Trophoblast cell (in vitro differentiated cells and primary cell): ENCODE data around the gene CDH18.

ENCODE experiments used
- DNase-seq, 2 donors: peaks; one replicate each; pipeline ENCODE4 v3.0.0-alpha.2; 2016
- H2AFZ ChIP-seq: 2 replicates; pipeline ENCODE4 v1.6.1; 2013; ENCODE audit warnings: low read length, moderate library complexity, mild to moderate bottlenecking; ENCODE audit not compliant: insufficient read depth, poor library complexity
- H2AK5ac ChIP-seq: 2 replicates; pipeline ENCODE4 v1.6.1; 2013; ENCODE audit warnings: mild to moderate bottlenecking, low read length
- H2BK120ac ChIP-seq: 2 replicates; pipeline ENCODE4 v1.6.1; 2013; ENCODE audit warnings: low read length, mild to moderate bottlenecking, moderate library complexity; ENCODE audit not compliant: insufficient read depth, poor library complexity
- H2BK12ac ChIP-seq: 2 replicates; pipeline ENCODE4 v1.6.1; 2013; ENCODE audit warnings: mild to moderate bottlenecking, low read length, moderate library complexity
- H2BK5ac ChIP-seq: 2 replicates; pipeline ENCODE4 v1.6.1; 2013; ENCODE audit warnings: low read length, low read depth, moderate library complexity, mild to moderate bottlenecking; ENCODE audit not compliant: poor library complexity
- H3K14ac ChIP-seq: 2 replicates; pipeline ENCODE4 v1.6.1; 2013; ENCODE audit warnings: mild to moderate bottlenecking, low read length
- H3K18ac ChIP-seq: 2 replicates; pipeline ENCODE4 v1.6.1; 2013; ENCODE audit warnings: mild to moderate bottlenecking, low read length
- H3K23ac ChIP-seq: 2 replicates; pipeline ENCODE4 v1.6.1; 2013; ENCODE audit warnings: low read length
- H3K27ac ChIP-seq: 2 replicates; pipeline ENCODE4 v1.5.1; 2013; ENCODE audit warnings: low read depth, mild to moderate bottlenecking, inconsistent platforms, low read length, moderate library complexity
- H3K27me3 ChIP-seq: 2 replicates; pipeline ENCODE4 v1.6.1; 2013; ENCODE audit warnings: inconsistent platforms, mild to moderate bottlenecking, low read length, moderate library complexity; ENCODE audit not compliant: insufficient read depth
- H3K36me3 ChIP-seq, 2 experiments: 1 replicate in 1 of 2; 2 replicates in 1 of 2; pipeline ENCODE4 v1.6.1; 2013; ENCODE audit warnings: low read length in 2 of 2, mild to moderate bottlenecking in 2 of 2, moderate library complexity in 1 of 2; ENCODE audit not compliant: insufficient read depth in 2 of 2, control insufficient read depth in 1 of 2
- H3K4ac ChIP-seq: 2 replicates; pipeline ENCODE4 v1.6.1; 2013; ENCODE audit warnings: low read depth, mild to moderate bottlenecking, low read length, moderate library complexity
- H3K4me1 ChIP-seq, 2 experiments: 1 replicate in 1 of 2; 2 replicates in 1 of 2; pipeline ENCODE4 v1.6.1; 2013; ENCODE audit warnings: low read length in 2 of 2, mild to moderate bottlenecking in 2 of 2, moderate library complexity in 1 of 2; ENCODE audit not compliant: insufficient read depth in 2 of 2, control insufficient read depth in 1 of 2
- H3K4me2 ChIP-seq: 2 replicates; pipeline ENCODE4 v1.6.1; 2013; ENCODE audit warnings: inconsistent platforms, mild to moderate bottlenecking, low read length, moderate library complexity
- H3K4me3 ChIP-seq: 2 replicates; pipeline ENCODE4 v1.5.1; 2013; ENCODE audit warnings: mild to moderate bottlenecking, low read depth, low read length, inconsistent platforms
- H3K79me1 ChIP-seq: one replicate; pipeline ENCODE4 v1.6.1; 2013; ENCODE audit warnings: low read length
- H3K79me2 ChIP-seq: 2 replicates; pipeline ENCODE4 v1.6.1; 2013; ENCODE audit warnings: low read length, mild to moderate bottlenecking; ENCODE audit not compliant: control insufficient read depth, insufficient read depth, poor library complexity
- H3K9ac ChIP-seq: 2 replicates; pipeline ENCODE4 v1.6.1; 2013; ENCODE audit warnings: mild to moderate bottlenecking, low read length
- H3K9me3 ChIP-seq: 2 replicates; pipeline ENCODE4 v1.6.1; 2013; ENCODE audit warnings: low read depth, mild to moderate bottlenecking, control low read depth, inconsistent platforms, low read length; ENCODE audit not compliant: insufficient read depth
- H4K12ac ChIP-seq: 2 replicates; pipeline ENCODE4 v1.6.1; 2013; ENCODE audit warnings: low read depth, mild to moderate bottlenecking, low read length, moderate library complexity
- H4K8ac ChIP-seq: 2 replicates; pipeline ENCODE4 v1.6.1; 2013; ENCODE audit warnings: low read depth, mild to moderate bottlenecking, low read length, moderate library complexity
- H4K91ac ChIP-seq: one replicate; pipeline ENCODE4 v1.6.1; 2013; ENCODE audit warnings: low read depth, mild to moderate bottlenecking, low read length, moderate library complexity
- WGBS: extraction: QIAGEN DNeasy Blood & Tissue Kit; methylation state at CpG from one replicate; pipeline ENCODE4 v1.1.7; 2013; ENCODE audit warnings: missing lambda C conversion rate; ENCODE audit not compliant: insufficient read length, insufficient coverage; ENCODE audit errors: extremely low coverage; 5-methylcytosine and 5-hydroxymethylcytosine counted together

Gene CDH18

DNA sequence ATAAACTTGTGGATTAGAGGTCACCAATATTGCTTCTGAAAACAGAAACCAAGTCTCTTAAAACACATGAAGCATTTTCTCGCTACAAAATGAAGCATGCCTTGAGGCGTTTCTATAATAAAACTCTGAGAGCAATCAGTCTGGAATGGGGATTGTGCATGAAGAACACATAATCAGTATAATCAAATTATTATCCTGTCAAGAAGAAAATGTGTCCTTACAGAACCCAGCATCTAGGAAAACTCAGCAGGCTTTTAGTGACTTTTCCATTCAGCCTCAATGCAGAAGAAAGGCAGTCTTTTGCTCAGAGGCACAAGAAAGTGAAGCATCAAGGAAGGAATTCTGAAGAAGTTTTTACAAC lies 121.9 kb downstream of the CDH18 start:
- no peak overlapping the region for H4K8ac ChIP-seq
- H3K36me3 ChIP-seq = no peaks in the 10 kb centered on the region
- H2BK12ac ChIP-seq = no peak overlapping the region
- no CpG with 5 or more reads among the region's 2 CpGs for WGBS
- DNase-seq = peak in 1 of 2 donors; percentile 26
- no peaks in the 10 kb centered on the region for H3K27me3 ChIP-seq
- H4K12ac ChIP-seq = no peak overlapping the region
- no peak overlapping the region for H3K14ac ChIP-seq
- no peaks in the 10 kb centered on the region for H3K79me1 ChIP-seq
- H2AK5ac ChIP-seq = no peak overlapping the region
- H3K4ac ChIP-seq = no peak overlapping the region
- no peaks in the 10 kb centered on the region for H3K4me1 ChIP-seq
- no peaks in the 10 kb centered on the region for H3K9me3 ChIP-seq
- H4K91ac ChIP-seq = no peak overlapping the region
- no peak overlapping the region for H3K18ac ChIP-seq
- no peak overlapping the region for H3K4me3 ChIP-seq
- H2AFZ ChIP-seq = no peak overlapping the region
- no peak overlapping the region for H3K4me2 ChIP-seq
- H2BK5ac ChIP-seq = no peak overlapping the region
- no peak overlapping the region for H3K27ac ChIP-seq
- no peaks in the 10 kb centered on the region for H3K79me2 ChIP-seq
- no peak overlapping the region for H2BK120ac ChIP-seq
- no peak overlapping the region for H3K23ac ChIP-seq
- H3K9ac ChIP-seq = no peak overlapping the region

DNA sequence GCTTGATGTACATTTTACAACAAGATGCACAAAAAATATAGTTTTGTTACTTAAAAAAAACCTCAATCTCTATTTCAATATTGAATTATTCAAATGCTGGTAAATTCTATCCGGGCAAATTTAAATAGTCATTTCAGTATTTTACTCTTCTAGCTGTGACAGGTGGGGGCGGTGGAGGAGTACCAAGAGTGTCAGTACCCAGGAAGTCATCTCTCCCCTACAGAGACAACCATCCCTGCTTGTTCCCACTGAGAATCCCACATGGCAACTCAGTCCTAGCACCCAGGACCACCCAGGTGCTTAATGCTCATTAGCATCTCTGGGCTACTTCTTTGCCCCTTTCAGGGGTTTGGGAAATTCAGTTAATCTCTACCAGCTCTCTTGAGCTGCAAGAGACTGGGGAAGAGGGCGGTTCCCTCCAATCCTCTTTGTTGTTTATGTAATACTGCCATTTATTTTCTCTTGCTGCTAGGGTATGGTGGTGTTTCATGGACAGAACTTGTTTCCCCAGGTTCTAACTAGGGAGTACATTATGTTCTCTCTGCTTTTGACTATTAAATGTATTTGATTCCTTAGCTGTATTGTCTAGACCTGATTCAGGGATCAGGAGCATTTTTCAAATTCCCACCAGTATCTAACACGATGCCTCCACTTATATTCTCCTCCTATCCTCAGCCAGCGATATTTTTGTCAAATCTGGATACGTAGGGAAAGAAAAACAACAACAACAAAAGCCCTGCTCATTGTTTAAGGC lies 122.5 kb downstream of the CDH18 start:
- no peaks in the 10 kb centered on the region for H3K79me2 ChIP-seq
- H3K4me3 ChIP-seq = no peak overlapping the region
- no peak overlapping the region for H2BK120ac ChIP-seq
- H2BK12ac ChIP-seq = no peak overlapping the region
- H3K79me1 ChIP-seq = no peaks in the 10 kb centered on the region
- H3K4ac ChIP-seq = no peak overlapping the region
- no peak overlapping the region for H3K14ac ChIP-seq
- H3K18ac ChIP-seq = no peak overlapping the region
- no peak overlapping the region for H2BK5ac ChIP-seq
- no peak overlapping the region for H3K9ac ChIP-seq
- H3K23ac ChIP-seq = no peak overlapping the region
- no peak for DNase-seq
- H4K8ac ChIP-seq = no peak overlapping the region
- H4K91ac ChIP-seq = no peak overlapping the region
- H3K36me3 ChIP-seq = no peaks in the 10 kb centered on the region
- no peaks in the 10 kb centered on the region for H3K9me3 ChIP-seq
- H4K12ac ChIP-seq = no peak overlapping the region
- no peak overlapping the region for H3K27ac ChIP-seq
- H3K4me2 ChIP-seq = no peak overlapping the region
- no CpG with 5 or more reads among the region's 6 CpGs for WGBS
- H3K27me3 ChIP-seq = no peaks in the 10 kb centered on the region
- no peak overlapping the region for H2AK5ac ChIP-seq
- no peaks in the 10 kb centered on the region for H3K4me1 ChIP-seq
- no peak overlapping the region for H2AFZ ChIP-seq

DNA sequence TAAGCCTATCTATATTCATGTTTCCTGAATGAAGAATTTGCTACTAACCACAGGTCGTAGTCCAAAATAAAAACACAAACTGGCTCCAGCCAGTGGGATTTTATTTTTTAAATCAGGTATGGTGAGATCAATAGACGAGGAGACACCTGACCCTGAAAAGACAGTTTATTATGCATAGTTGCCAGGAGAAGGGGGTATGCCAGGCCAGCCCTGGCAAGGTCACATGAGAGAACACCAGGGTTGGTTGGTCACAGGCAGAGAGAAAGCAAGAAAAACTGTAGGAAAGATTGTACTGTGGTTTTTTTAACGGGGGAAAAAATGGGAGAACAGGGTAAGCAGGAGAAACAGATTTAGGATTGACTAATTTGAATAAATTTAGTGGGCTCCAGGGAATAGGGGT lies 125.3 kb downstream of the CDH18 start:
- no peak overlapping the region for H3K4me3 ChIP-seq
- H3K9me3 ChIP-seq = no peaks in the 10 kb centered on the region
- H3K4ac ChIP-seq = no peak overlapping the region
- no peak overlapping the region for H3K27ac ChIP-seq
- no peaks in the 10 kb centered on the region for H3K4me1 ChIP-seq
- H3K23ac ChIP-seq = no peak overlapping the region
- no peak overlapping the region for H3K9ac ChIP-seq
- H2AFZ ChIP-seq = no peak overlapping the region
- H3K79me2 ChIP-seq = no peaks in the 10 kb centered on the region
- no peak overlapping the region for H4K91ac ChIP-seq
- H3K36me3 ChIP-seq = no peaks in the 10 kb centered on the region
- no peak overlapping the region for H2BK120ac ChIP-seq
- H3K14ac ChIP-seq = no peak overlapping the region
- no peak for DNase-seq
- no peak overlapping the region for H4K8ac ChIP-seq
- no CpG with 5 or more reads among the region's 3 CpGs for WGBS
- no peak overlapping the region for H2BK12ac ChIP-seq
- H3K4me2 ChIP-seq = no peak overlapping the region
- H4K12ac ChIP-seq = no peak overlapping the region
- H2AK5ac ChIP-seq = no peak overlapping the region
- H3K79me1 ChIP-seq = no peaks in the 10 kb centered on the region
- H2BK5ac ChIP-seq = no peak overlapping the region
- no peak overlapping the region for H3K18ac ChIP-seq
- no peaks in the 10 kb centered on the region for H3K27me3 ChIP-seq

DNA sequence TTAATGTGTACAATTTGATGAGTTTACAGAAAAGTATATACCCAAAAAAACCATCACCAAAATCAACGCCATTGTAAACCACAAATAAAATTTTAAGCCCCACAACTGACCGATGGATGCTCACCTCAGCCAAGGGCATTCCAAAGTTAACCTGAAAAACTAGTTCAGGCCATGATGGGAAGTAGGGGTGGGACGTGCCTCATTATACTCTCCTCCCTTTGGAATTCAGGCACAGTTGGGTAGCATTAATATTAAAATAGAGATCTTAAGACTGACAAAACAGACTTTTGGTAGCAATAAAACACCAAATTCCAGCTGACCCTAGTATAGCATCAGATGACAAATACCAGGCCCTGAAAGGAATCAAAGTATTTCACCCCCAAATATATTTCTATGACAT lies 129.0 kb downstream of the CDH18 start:
- no peak overlapping the region for H3K23ac ChIP-seq
- H4K12ac ChIP-seq = no peak overlapping the region
- no peak overlapping the region for H3K14ac ChIP-seq
- no peak overlapping the region for H4K8ac ChIP-seq
- no peak overlapping the region for H3K4ac ChIP-seq
- H3K4me1 ChIP-seq = no peaks in the 10 kb centered on the region
- H3K9me3 ChIP-seq = no peaks in the 10 kb centered on the region
- WGBS = no CpG with 5 or more reads among the region's 3 CpGs
- no peak overlapping the region for H2AFZ ChIP-seq
- H4K91ac ChIP-seq = no peak overlapping the region
- no peaks in the 10 kb centered on the region for H3K36me3 ChIP-seq
- H2BK5ac ChIP-seq = no peak overlapping the region
- H3K4me3 ChIP-seq = no peak overlapping the region
- no peak overlapping the region for H3K18ac ChIP-seq
- no peaks in the 10 kb centered on the region for H3K79me1 ChIP-seq
- no peak overlapping the region for H3K4me2 ChIP-seq
- H2BK12ac ChIP-seq = no peak overlapping the region
- no peak overlapping the region for H3K27ac ChIP-seq
- no peaks in the 10 kb centered on the region for H3K27me3 ChIP-seq
- no peak overlapping the region for H2AK5ac ChIP-seq
- no peak overlapping the region for H3K9ac ChIP-seq
- no peak overlapping the region for H2BK120ac ChIP-seq
- no peaks in the 10 kb centered on the region for H3K79me2 ChIP-seq
- no peak for DNase-seq
